ENCODE results near the gene MAP7D2. TPM values are rescaled to one million over a fixed set of nuclear protein-coding genes. Genes with fewer than 3 reads are reported as not detected.

MAP7D2 gene
- total and polyA plus RNA-seq, 2 of the 4 experiments (the other 2 are of a cell fraction), result 0.18 to 0.19 TPM

DNA sequence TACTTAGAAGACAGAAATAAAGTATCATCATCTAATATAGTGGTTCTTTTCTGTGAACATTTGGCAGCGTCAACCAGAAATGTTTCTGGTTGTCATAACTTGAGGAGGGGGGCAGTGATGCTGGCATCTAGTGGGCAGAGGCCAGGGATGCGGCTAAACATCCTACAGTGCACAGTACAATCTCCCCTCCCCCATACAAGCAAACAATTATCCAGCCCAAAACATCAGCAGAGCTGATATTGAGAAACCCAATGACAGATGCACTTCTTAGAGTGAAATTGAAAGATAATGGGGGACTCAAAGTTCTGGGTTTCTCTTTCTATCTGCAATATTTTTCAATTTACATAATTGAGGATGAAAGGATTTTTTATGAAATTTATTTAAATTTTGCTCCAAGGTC lies 26.9 kb upstream of the MAP7D2 start:
- POLR2A ChIA-PET (ENCODE audit: unreplicated experiment), result no interaction called here

More for the DNA sequence above, 26.9 kb upstream of the MAP7D2 start:
- Histone ChIP-seq H3K36me3 (ENCODE audit: control insufficient read depth, insufficient read depth, low read length) (no peaks in the 10 kb centered on the region; the same call in 1 of the 2 replicates), H3K23ac (ENCODE audit: low read depth, low read length) (no peak overlapping the region), H3K4me1 (ENCODE audit: control insufficient read depth, insufficient read depth, low read length) (peaks cover 4% of the 10 kb centered on the region), H3K9me1 (ENCODE audit: insufficient read depth, low read length) (peaks cover 5% of the 10 kb centered on the region; the same call in 1 of the 2 replicates), H3K27me3 (ENCODE audit: control insufficient read depth, insufficient read depth, low read length) (no peaks in the 10 kb centered on the region), H4K5ac (ENCODE audit: low read depth, low read length) (no peak overlapping the region), H2AK5ac (ENCODE audit: low read depth, low read length) (no peak overlapping the region), H2BK120ac (ENCODE audit: low read depth, low read length) (no peak overlapping the region), H3K9me3 (ENCODE audit: control insufficient read depth, insufficient read depth, low read length) (no peaks in the 10 kb centered on the region), H4K91ac (ENCODE audit: insufficient read depth, low read depth, low read length) (no peak overlapping the region), H3K56ac (ENCODE audit: extremely low read depth, insufficient read depth, low read length) (no peak overlapping the region), H4K8ac (ENCODE audit: low read depth in 2 of 2, low read length in 2 of 2) (no peak overlapping the region), H2AFZ (replicated peaks; ENCODE audit: low read length, poor library complexity) (no peak overlapping the region), H3K4me3 (ENCODE audit: insufficient read depth, low read depth, low read length) (no peak overlapping the region), H2BK15ac (ENCODE audit: low read depth, low read length) (no peak overlapping the region), H2BK5ac (ENCODE audit: low read depth, low read length, poor library complexity, severe bottlenecking) (no peak overlapping the region), H2BK20ac (ENCODE audit: low read depth, low read length) (no peak overlapping the region), H3K4me2 (ENCODE audit: low read depth, low read length) (no peak overlapping the region), H3K14ac (replicated peaks; ENCODE audit: low read depth, low read length) (no peak overlapping the region), H3K27ac (ENCODE audit: insufficient read depth, low read length) (no peak overlapping the region), H2AK9ac (replicated peaks; ENCODE audit: low read depth, low read length, poor library complexity) (no peak overlapping the region), H3K79me1 (ENCODE audit: low read depth in 1 of 2, low read length in 2 of 2) (peaks cover 4 to 9% of the 10 kb centered on the region in 2 experiments), H3K4ac (ENCODE audit: low read depth, low read length) (no peak overlapping the region), H3K18ac (ENCODE audit: low read depth, low read length) (no peak overlapping the region), H4K20me1 (ENCODE audit: insufficient read depth, low read length) (peaks cover 19% of the 10 kb centered on the region), H3K9ac (ENCODE audit: low read depth, low read length) (no peak overlapping the region)
- WGBS, 2 experiments (ENCODE audit: extremely low coverage in 2 of 2, insufficient read length in 1 of 2), result no CpG with 5 or more reads among the region's 2 CpGs
- CTCF ChIA-PET, result no interaction called here
- no peak for TF ChIP-seq MAZ (IDR thresholded peaks at IDR 0.05; ENCODE audit: borderline replicate concordance, low read depth, low read length)
- TF ChIP-seq, protein P1, sequence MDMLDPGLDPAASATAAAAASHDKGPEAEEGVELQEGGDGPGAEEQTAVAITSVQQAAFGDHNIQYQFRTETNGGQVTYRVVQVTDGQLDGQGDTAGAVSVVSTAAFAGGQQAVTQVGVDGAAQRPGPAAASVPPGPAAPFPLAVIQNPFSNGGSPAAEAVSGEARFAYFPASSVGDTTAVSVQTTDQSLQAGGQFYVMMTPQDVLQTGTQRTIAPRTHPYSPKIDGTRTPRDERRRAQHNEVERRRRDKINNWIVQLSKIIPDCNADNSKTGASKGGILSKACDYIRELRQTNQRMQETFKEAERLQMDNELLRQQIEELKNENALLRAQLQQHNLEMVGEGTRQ (IDR thresholded peaks at IDR 0.05; ENCODE audit: low read depth, low read length), result no peak
- TF ChIP-seq, protein P2, sequence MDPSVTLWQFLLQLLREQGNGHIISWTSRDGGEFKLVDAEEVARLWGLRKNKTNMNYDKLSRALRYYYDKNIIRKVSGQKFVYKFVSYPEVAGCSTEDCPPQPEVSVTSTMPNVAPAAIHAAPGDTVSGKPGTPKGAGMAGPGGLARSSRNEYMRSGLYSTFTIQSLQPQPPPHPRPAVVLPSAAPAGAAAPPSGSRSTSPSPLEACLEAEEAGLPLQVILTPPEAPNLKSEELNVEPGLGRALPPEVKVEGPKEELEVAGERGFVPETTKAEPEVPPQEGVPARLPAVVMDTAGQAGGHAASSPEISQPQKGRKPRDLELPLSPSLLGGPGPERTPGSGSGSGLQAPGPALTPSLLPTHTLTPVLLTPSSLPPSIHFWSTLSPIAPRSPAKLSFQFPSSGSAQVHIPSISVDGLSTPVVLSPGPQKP (IDR thresholded peaks at IDR 0.05; ENCODE audit: borderline replicate concordance, low read depth, low read length), result no peak
- TF ChIP-seq BHLHE40 (IDR thresholded peaks at IDR 0.05; ENCODE audit: low read depth, low read length), result no peak
- TF ChIP-seq NFE2L2 (IDR thresholded peaks at IDR 0.05; ENCODE audit: low read depth, low read length), result no peak
- TF ChIP-seq CEBPB (IDR thresholded peaks at IDR 0.05; ENCODE audit: low read depth, low read length), result no peak
- TF ChIP-seq CHD1 (IDR thresholded peaks at IDR 0.05; ENCODE audit: low read depth, low read length), result no peak
- no peak for TF ChIP-seq RFX5 (IDR thresholded peaks at IDR 0.05; ENCODE audit: low read depth, low read length)
- TF ChIP-seq RAD21 (IDR thresholded peaks at IDR 0.05; ENCODE audit: low read length), result no peak
- no peak for TF ChIP-seq MAFK (IDR thresholded peaks at IDR 0.05; ENCODE audit: low read depth, low read length)
- TF ChIP-seq MXI1 (IDR thresholded peaks at IDR 0.05; ENCODE audit: borderline replicate concordance, low read depth, low read length), result no peak
- no peak for TF ChIP-seq SMC3 (IDR thresholded peaks at IDR 0.05; ENCODE audit: low read depth, low read length)
- TF ChIP-seq, protein P3, sequence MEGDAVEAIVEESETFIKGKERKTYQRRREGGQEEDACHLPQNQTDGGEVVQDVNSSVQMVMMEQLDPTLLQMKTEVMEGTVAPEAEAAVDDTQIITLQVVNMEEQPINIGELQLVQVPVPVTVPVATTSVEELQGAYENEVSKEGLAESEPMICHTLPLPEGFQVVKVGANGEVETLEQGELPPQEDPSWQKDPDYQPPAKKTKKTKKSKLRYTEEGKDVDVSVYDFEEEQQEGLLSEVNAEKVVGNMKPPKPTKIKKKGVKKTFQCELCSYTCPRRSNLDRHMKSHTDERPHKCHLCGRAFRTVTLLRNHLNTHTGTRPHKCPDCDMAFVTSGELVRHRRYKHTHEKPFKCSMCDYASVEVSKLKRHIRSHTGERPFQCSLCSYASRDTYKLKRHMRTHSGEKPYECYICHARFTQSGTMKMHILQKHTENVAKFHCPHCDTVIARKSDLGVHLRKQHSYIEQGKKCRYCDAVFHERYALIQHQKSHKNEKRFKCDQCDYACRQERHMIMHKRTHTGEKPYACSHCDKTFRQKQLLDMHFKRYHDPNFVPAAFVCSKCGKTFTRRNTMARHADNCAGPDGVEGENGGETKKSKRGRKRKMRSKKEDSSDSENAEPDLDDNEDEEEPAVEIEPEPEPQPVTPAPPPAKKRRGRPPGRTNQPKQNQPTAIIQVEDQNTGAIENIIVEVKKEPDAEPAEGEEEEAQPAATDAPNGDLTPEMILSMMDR (conservative IDR thresholded peaks at IDR 0.05; ENCODE audit: low read depth, low read length), result no peak
- TF ChIP-seq POLR2A (IDR thresholded peaks at IDR 0.05; ENCODE audit: low read depth, low read length), result no peak
- no peak for TF ChIP-seq FOS (IDR thresholded peaks at IDR 0.05; ENCODE audit: low read depth, low read length)
- no peak for TF ChIP-seq RCOR1 (IDR thresholded peaks at IDR 0.05; ENCODE audit: insufficient replicate concordance, low read length)
- intact Hi-C loops (cut with micrococcal nuclease) (no loop called here), in situ Hi-C loops (cut with MboI; ENCODE audit: low sequenced_read_pairs) (no loop called here), dilution Hi-C loops (cut with HindIII; ENCODE audit: low sequenced_read_pairs, unreplicated experiment) (no loop called here)
- DNase-seq (no peak), ATAC-seq (ENCODE audit: low read depth) (no peak)
- no TSS peak for BruUV-seq (replicated peaks)

Data from IMR-90 (cell line).